ENCODE measurements around the gene LRPAP1. TPM values are rescaled to one million over a fixed set of nuclear protein-coding genes. Genes with fewer than 3 reads are reported as not detected.

LRPAP1 gene
- total and polyA plus RNA-seq, 2 donors (not counting 3 experiments of a cell fraction or from before 2014, with no cell fraction given): 90.1 to 170 TPM

DNA sequence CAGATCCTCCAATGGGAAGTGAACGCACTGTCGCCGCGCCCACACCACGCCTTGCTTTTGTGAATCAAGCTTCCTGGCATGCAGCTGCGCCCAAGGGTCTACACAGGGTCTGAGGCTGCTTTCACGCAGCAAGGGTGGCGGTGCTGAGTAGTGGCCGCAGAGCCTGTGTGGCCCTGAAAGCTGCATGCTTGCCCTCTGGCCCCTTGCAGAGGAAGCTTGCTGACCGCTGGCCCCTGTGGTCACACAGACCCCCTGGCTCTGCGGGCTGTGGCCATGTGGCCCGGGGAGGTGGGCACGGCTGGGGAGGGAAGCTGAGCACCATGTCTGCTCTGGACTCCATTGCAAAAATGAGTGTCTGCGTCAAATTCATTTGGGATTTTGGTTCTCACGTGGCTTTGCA is 60.3 kb downstream of the LRPAP1 start:
- Histone ChIP-seq H3K9me1 (replicated peaks; ENCODE audit: control insufficient read depth, extremely low read depth, insufficient read depth, low read length) (no peaks in the 10 kb centered on the region), H3K79me2 (ENCODE audit: control insufficient read depth, insufficient read depth, low read length) (no peaks in the 10 kb centered on the region), H3K9me3 (replicated peaks; ENCODE audit: control insufficient read depth, insufficient read depth, low read length) (no peaks in the 10 kb centered on the region), H3K36me3 (ENCODE audit: control insufficient read depth in 2 of 2, extremely low read depth in 1 of 2, insufficient read depth in 2 of 2, low read length in 2 of 2) (no peaks in the 10 kb centered on the region), H3K27ac (ENCODE audit: insufficient read depth, low read depth, low read length) (no peak overlapping the region), H4K20me1 (replicated peaks; ENCODE audit: control insufficient read depth, extremely low read depth, insufficient read depth, low read length) (no peaks in the 10 kb centered on the region), H3K9ac (replicated peaks; ENCODE audit: extremely low read depth, insufficient read depth, low read length) (no peak overlapping the region), H3K27me3 (ENCODE audit: control insufficient read depth in 2 of 2, insufficient read depth in 2 of 2, low read length in 2 of 2) (no peaks in the 10 kb centered on the region), H3K4me2 (ENCODE audit: insufficient read depth, low read length) (no peak overlapping the region), H2AFZ (ENCODE audit: low read depth, low read length) (no peak overlapping the region), H3K4me1 (ENCODE audit: control insufficient read depth, extremely low read depth, insufficient read depth, low read length) (no peaks in the 10 kb centered on the region), H3K4me3 (replicated peaks in 1 of 3; ENCODE audit: insufficient read depth in 1 of 3, low read depth in 1 of 3, low read length in 3 of 3) (no peak overlapping the region)
- ChIA-PET CTCF (interaction anchor here (1.0 to 4.1 kb wide), 2 partner anchors 9 to 278 kb away, joined by 3 to 16 read pairs; no protein-coding TSS in a partner anchor), POLR2A (no interaction called here)
- FAIRE-seq (no peak), DNase-seq (ENCODE audit: low read depth, low spot score) (no peak)
- BruUV-seq (replicated peaks): no TSS peak
- intact Hi-C loops (cut with micrococcal nuclease) (no loop called here), dilution Hi-C loops (cut with MboI; ENCODE audit: extremely low pct_ligation_motif_present, low sequenced_read_pairs) (no loop called here)
- TF ChIP-seq, protein P1, sequence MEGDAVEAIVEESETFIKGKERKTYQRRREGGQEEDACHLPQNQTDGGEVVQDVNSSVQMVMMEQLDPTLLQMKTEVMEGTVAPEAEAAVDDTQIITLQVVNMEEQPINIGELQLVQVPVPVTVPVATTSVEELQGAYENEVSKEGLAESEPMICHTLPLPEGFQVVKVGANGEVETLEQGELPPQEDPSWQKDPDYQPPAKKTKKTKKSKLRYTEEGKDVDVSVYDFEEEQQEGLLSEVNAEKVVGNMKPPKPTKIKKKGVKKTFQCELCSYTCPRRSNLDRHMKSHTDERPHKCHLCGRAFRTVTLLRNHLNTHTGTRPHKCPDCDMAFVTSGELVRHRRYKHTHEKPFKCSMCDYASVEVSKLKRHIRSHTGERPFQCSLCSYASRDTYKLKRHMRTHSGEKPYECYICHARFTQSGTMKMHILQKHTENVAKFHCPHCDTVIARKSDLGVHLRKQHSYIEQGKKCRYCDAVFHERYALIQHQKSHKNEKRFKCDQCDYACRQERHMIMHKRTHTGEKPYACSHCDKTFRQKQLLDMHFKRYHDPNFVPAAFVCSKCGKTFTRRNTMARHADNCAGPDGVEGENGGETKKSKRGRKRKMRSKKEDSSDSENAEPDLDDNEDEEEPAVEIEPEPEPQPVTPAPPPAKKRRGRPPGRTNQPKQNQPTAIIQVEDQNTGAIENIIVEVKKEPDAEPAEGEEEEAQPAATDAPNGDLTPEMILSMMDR (IDR thresholded peaks at IDR 0.05; ENCODE audit: extremely low read depth in 1 of 2, insufficient read depth in 1 of 2, low read depth in 1 of 2, low read length in 2 of 2): no peak

DNA sequence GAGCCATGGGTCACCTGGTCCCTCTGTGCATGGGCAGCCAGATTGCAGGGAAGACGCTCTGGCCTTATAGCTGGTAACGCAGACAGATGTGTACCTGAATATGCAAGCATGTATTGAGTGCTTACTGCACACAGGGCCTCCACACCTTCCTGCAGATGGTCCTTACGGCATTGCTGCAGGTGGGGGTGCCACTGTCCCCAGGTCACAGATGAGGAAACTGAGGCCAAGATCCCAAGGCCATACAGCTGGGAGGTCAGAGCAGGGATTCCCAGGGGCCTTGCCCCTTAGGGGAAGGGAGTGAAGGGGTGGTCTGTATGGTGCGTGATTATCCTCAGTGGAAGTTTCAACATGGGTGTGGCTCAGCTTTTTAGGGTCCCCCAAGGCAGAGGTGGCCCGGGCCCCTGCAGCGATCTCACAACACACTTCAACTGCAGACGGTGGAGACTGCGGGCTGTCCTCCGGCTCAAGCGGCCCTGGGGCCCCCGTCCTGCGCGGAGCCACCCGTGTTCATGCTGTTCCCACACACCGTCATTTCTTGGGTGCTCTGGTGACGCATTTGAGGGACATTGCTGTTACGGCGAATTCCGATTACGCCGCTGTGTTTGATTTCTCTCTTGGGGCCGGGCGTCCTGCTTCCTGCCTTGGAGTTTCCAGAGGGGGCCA is 61.0 kb downstream of the LRPAP1 start:
- DNase-seq (ENCODE audit: low read depth, low spot score) (no peak), FAIRE-seq (no peak)
- POLR2A ChIA-PET: no interaction called here
- Histone ChIP-seq H4K20me1 (replicated peaks; ENCODE audit: control insufficient read depth, extremely low read depth, insufficient read depth, low read length) (no peaks in the 10 kb centered on the region), H2AFZ (ENCODE audit: low read depth, low read length) (no peak overlapping the region), H3K36me3 (ENCODE audit: control insufficient read depth in 2 of 2, extremely low read depth in 1 of 2, insufficient read depth in 2 of 2, low read length in 2 of 2) (no peaks in the 10 kb centered on the region), H3K4me1 (ENCODE audit: control insufficient read depth, extremely low read depth, insufficient read depth, low read length) (no peaks in the 10 kb centered on the region), H3K79me2 (ENCODE audit: control insufficient read depth, insufficient read depth, low read length) (no peaks in the 10 kb centered on the region), H3K9ac (replicated peaks; ENCODE audit: extremely low read depth, insufficient read depth, low read length) (no peak overlapping the region), H3K9me1 (replicated peaks; ENCODE audit: control insufficient read depth, extremely low read depth, insufficient read depth, low read length) (no peaks in the 10 kb centered on the region), H3K27ac (ENCODE audit: insufficient read depth, low read depth, low read length) (no peak overlapping the region), H3K27me3 (ENCODE audit: control insufficient read depth in 2 of 2, insufficient read depth in 2 of 2, low read length in 2 of 2) (no peaks in the 10 kb centered on the region), H3K9me3 (replicated peaks; ENCODE audit: control insufficient read depth, insufficient read depth, low read length) (no peaks in the 10 kb centered on the region), H3K4me2 (ENCODE audit: insufficient read depth, low read length) (no peak overlapping the region), H3K4me3 (replicated peaks in 1 of 3; ENCODE audit: insufficient read depth in 1 of 3, low read depth in 1 of 3, low read length in 3 of 3) (no peak overlapping the region)
- dilution Hi-C loops (cut with MboI; ENCODE audit: extremely low pct_ligation_motif_present, low sequenced_read_pairs): no loop called here
- BruUV-seq (replicated peaks): no TSS peak
- intact Hi-C loops (cut with micrococcal nuclease): no loop called here
- TF ChIP-seq EZH2 (IDR thresholded peaks at IDR 0.05; ENCODE audit: borderline replicate concordance, low read depth, low read length, severe bottlenecking) (no peak), FOS (IDR thresholded peaks at IDR 0.05; ENCODE audit: borderline replicate concordance, insufficient read depth, low read length) (no peak), MYC (IDR thresholded peaks at IDR 0.05; ENCODE audit: low read depth, low read length) (no peak), GATA2 (IDR thresholded peaks at IDR 0.05; ENCODE audit: insufficient read depth, insufficient read length, low read depth, low read length) (no peak)
- TF ChIP-seq, protein P2, sequence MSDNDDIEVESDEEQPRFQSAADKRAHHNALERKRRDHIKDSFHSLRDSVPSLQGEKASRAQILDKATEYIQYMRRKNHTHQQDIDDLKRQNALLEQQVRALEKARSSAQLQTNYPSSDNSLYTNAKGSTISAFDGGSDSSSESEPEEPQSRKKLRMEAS (IDR thresholded peaks at IDR 0.05; ENCODE audit: insufficient read depth, insufficient read length): no peak
- CTCF ChIA-PET: interaction anchor here (1.0 to 4.1 kb wide), 3 partner anchors 10 to 278 kb away, joined by 3 to 16 read pairs (median 4); no protein-coding TSS in a partner anchor
